Stimulated activated CD8-positive, alpha-beta memory T cell treated with anti-CD3 and anti-CD28 coated beads, Interleukin-15, amount 100 ng/mL, for 4 hours (primary cell): ENCODE measurements around the gene GBX1.

ENCODE experiments used
- DNase-seq, 2 donors: peaks; one replicate each; pipeline ENCODE4 v3.0.0-alpha.2; 2020; ENCODE audit warnings: low read depth in 2 of 2

Gene GBX1

DNA sequence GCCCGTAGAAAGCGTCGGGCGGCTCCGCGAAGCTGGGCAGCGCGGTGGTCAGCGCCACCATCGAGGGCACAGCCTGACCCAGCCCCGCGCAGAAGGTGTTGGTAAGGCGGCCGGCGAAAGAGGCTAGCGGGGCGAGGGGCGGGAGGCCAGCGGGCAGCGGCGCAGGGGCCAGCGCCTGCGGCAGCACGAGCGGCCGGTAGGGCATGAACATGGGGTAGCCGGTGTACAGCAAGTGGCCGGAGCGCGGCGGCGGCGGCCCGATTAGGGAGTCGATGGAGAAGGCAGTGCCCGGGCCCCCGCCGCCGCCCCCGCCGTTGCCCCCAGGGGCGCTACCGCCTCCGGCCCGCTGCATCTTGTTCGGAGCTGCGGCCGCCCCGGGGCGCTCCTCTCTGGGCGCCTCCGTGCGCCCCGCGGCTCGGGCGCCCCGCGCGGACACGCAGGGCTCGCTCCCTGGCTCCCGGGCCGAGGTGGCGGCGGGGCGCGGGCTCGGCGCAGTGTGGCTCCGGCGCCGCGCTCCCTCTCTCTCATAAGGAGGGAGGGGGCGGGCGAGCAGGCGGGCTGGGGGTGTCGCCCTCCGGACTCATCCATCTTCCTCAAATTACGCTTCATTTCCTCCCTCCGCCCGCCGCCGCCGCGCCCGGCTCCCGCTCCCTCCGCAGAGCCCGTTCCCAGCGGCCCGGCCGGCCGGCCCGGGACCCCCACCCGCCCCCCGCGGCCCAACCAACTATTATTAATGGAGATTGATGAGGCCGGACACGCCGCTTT, at the start of gene GBX1:
Gene GBX1, minus strand, starts transcription at position 498 of the 765 bp plus-strand sequence. Its CDS starts 146 bp downstream, at position 352.
- no peak for DNase-seq

DNA sequence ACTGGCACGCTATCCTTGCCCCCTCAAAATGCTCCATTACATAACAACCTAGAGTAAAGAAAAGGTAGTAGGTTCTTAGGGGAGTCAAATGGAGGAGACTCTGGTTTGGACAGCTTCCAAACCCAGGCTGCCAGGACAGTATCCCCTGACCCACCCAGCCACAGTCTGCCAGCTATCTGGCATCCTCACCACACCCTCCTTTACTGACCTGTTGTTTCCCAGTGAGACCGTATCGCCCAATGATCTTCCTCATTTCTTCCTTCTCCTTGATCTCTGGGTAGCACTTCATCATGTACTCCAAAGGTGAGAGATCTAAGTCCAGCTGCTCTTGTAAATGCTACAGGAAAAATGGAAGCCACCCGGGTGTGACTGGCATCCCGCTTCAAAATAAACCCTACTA, 47.9 kb upstream of the GBX1 start:
- no peak for DNase-seq

DNA sequence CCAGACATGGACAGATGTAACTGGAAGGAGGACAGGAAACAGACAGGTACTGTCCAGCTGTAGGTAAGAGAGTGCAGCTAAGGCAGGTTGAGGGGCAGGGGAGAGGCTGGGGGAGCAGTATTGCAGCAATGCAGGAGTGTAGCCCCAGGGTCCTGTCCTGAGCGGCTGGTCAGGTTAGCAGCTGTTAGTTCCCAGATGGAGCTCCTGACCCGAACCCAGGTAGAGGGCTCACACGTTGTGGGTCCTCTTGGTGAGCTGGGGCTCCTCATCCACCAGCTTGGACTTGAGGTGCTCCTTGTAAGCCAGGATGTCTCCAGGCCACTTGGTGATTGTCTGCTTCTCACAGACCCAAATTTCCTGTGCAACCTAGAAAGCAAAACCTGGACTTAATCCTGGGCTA, 46.3 kb upstream of the GBX1 start:
- DNase-seq, result no peak

DNA sequence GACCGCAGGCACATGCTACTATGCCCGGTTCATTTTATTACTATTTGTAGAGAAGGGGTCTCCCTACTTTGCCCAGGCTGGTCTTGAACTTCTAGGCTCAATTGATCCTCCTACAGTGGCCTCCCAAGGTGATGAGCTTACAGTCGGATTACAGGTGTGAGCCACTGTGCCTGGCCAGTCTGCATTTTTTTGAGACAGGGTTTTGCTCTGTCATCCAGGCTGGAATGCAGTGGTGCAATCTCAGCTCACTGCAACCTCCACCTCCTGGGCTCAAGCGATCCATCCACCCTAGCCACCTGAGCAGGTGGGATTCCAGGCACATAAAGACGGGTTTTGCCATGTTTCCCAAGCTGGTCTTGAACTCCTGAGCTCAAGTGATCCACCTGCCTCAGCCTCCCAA, 45.1 kb upstream of the GBX1 start:
- no peak for DNase-seq

DNA sequence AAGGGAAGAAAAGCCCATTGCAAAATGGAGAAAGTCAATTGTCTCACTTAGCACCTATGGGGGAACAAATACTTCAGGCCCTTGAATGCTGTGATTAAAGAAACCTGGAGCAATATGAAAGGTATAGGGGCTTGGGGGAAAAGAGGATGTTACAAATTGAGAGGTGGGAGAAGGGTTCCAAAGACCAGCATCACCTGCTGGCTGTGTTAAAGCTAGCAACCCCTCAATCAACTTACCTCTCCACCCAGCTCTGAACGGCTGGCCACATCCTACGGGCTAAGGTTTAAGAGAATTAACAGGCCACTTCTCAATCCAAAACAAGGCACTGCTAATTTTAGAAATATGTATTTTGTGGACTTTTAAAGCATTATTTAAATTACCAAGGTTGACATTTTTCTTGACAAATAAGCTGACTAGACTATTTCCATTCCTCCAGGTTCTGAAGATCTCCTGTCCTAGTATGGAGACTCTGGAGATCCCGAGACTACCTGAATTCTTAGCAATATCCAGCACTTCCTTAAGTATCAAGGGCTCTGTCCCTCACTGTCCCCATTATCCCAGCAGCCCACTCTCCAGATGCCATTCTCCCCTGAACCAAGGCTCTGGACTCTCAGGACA, 43.8 kb upstream of the GBX1 start:
- DNase-seq, result no peak

DNA sequence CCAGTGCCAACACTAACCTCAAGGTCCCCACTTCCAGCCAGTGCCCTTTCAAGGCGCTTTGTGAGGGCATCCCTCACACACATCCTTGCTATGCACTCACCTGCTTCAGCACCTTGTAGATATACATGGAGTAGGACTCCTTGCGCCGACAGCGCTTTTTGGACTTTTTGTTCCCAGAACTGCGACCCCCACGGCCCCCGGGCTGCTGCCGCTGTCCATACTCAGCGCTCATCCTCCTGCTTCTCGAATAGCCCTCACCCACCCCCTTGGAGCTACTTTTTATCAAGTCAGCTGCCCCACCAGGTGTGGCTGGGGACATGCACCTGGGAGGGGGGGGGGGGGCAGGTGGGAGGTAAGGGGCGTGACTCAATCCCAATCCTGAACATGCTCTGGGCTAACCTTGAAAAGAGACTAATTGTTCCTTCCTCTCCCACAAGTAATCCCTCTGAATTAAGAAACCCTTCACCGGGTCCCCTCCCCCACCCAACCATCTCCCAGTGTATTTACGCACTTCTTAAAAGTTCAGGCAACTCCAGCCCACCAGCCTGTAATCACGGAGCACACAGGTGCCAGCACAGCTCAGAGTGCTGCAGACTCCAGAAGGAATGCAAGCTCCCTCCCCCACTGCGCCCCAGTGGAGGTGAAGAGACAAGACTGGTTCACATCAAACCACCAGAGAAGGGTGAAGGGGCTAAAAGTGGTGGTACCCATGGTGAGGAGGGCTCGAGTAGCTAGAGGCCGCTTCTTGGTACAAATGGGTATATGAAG, 42.8 kb upstream of the GBX1 start, which contains the start of gene H2BK1:
Gene H2BK1, minus strand, starts transcription at position 402 of the 768 bp plus-strand sequence. Its CDS starts 170 bp downstream, at position 232.
- no peak for DNase-seq

DNA sequence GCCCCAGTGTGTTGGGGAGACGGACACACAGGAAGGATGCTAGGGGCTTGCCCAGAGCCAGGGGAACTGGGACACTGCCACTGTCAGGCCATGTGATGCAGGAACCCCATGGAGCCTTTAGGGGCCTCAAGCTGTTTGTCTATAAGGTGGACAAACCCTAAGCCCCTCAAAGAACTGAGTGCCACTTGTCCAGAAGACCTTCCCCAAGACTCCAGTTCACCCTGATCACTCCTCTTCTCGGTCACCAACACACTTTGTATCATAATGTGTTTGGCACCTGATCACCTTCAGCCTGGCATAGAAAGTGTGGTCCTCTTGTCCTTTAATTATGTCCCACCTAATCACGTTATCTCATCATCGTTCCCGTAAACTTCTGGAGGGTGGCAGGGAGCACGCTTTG, 42.1 kb upstream of the GBX1 start:
- DNase-seq, result no peak

DNA sequence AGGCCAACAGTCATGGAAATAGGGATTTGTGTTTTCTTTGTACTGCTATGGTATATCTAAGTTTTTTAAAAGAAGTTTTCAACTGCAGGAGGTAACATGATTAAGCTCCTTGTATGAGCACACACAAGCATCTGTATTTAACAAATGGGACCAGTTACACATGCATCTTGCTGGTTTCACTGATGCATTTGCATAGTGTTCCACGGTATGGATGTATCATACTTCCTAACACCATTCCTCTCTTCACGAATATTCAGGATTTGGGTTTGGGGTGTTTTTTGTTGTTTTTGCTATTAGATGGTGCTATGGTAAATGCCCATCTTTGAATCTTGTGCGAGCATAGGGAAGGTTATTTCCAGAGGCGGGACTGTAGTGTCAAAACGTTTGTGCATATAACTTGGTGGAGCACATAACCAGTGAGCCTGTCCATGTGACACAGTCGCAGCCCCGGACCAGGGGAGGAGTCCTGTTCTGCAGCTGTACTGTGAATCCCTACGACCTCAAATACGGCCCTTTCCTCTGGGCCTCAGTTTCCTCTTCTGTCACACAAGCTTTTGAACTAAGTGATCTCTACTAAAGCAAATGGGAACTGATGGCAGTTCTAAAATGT, 40.9 kb upstream of the GBX1 start:
- DNase-seq, result no peak

DNA sequence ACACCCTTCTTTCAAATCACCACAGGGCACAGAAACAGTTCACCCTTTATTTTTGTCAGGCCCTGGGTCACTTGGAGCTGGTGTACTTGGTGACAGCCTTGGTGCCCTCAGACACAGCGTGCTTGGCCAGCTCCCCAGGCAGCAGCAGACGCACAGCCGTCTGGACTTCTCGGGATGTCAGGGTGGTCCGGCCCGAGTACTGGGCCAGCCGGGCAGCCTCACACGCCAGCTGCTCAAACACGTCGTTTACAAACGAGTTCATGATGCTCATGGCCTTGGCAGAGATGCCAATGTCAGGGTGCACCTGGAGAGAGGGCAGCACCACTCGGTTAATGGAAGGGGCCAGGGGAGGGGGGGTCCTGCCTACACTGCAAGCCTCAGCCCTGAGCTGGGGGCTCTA, 40.3 kb upstream of the GBX1 start:
- no peak for DNase-seq

DNA sequence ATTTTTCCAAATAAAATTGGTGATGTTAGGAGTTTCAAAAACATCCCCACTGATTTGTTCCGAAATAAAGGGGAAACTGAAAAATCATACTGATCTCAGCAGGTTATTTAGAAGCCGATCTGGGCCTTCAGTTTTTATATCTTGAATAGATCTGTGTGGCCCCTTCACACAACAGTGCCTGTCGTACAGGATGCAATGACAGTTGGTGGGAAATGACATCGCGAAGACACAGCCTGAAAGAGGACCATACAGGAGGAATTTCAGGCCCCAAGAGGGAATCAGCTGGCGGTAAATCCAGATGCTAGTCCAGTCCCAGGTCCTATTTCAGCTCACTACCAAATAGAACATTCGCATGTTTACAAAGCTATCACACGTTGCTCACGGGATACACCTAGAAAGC, 39.8 kb upstream of the GBX1 start:
- no peak for DNase-seq

DNA sequence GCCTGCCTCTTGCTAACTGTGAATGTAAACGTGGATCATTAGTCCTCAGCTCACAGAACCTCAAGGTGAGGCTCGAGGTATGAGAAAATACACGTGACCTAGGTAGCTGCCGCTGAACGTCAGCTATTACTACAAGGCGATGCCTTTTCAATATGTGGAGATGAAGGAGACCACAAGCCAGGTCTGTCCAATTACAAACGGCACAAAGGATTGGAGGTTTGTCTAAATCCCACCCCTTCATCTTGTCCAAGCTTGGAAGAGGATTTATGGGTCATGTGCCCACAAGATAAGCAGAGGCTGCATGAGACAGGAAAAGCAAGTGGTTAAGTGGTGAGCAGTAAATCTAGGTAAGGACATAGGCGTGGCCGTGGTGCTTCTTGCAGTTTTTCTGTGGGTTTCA, 39.4 kb upstream of the GBX1 start:
- no peak for DNase-seq

DNA sequence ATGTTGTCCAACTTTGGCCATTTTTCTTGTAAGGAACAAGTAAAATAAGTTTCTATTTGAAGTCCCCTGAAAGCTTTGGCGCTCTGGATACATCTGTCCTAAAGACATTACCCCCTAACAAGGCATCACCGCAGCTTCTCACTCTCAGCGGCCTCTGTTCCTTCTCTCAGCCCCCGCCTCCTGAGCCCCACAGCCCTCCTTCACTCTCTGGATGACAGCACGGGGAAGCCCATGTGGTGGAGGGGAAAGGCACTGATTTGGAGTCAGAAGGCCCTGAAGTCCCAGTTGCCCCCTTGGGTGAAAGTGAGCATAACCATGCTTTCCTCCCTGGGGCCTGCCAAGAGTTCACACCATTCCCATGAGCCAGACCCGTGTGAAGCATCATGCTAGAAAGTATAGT, 38.2 kb upstream of the GBX1 start:
- DNase-seq, result no peak

DNA sequence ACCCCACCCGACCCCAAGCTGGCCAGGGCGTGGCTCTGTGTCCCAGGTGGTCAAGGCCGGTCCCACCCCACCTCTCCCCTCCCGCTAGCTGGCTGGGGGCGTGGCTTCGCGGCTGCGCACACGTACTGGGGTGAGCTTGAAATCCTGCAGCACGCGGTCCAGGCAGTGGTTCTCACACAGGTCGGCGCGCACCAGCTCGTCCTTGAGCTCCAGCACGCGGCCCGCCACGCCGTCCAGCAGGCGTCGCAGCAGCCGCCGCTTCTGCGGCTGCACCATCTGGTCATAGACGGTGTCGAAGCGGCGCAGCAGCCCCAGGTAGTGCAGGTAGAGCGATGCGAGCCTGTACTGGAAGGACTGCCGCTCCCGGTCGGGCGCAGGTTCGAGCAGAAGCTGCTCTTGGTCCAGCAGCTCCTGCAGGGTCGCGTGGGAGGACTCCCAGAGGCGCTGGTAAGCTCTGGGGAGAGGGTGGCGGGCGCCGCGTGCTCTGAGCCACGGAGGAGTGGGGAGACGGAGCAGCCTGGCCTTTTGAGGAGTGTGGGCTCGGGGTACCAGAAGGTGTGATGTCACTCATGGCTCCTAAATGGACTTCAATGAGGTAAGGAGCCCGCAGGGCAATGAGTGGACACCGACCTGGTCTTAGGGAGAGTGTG, 37.0 kb upstream of the GBX1 start:
- DNase-seq, result no peak

DNA sequence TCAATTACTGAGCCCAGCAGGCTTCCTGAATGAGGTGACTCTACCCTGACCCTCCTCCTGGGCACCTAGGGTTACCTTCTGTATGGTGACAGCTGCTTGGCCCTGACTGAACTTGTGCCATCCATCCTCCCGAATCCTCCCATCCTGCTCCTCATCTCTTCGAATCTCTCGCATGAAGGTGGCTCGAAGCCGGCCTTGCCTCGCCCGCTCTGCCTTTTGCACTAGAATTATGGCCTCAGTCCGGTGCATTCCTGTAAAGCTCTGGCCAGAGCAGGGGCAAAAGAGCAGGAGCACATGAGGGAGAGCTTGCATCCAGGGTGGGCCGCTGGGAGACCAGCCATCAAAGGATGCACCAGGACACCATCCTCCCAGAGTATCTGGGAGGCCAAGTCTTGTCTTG, 35.3 kb upstream of the GBX1 start:
- no peak for DNase-seq

DNA sequence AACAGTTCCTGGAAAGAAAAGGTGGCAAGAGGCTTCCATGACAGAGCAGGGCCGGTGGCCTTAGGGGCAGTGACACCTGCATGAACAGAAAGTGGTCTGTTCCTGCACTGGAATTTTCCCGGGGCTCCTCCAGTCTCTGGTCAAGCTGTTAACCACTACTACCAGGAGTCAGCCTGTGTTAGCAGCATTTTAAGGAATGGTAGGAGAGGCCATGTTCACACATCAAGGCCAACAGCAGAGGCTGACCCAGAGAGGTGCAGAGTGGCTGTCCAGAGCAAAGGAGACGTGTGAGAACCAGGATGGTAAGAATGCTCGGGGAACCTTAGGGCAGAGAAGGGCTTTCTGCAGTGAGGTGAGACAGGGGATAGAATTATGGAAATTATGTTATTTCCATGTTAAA, 34.3 kb upstream of the GBX1 start:
- no peak for DNase-seq

DNA sequence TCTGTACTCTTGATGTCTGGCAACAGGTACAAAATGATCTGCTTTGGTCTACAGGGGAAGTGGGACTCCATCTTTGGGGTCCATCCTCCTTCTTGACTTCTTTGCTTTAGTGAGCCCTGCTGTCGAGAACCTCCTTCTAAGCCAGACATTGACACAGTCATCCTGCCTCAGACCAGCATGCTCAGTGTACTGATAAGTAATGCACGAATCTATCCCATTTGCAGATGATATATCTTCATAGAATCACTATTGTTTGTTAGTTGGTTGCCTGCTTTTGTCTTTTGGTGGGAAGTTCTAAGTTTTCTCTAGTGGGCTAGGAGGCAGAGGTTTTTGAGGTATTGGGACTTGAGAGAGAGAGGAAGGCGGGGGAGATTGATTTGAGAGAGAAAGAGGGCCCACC, 33.9 kb upstream of the GBX1 start:
- DNase-seq, result no peak

DNA sequence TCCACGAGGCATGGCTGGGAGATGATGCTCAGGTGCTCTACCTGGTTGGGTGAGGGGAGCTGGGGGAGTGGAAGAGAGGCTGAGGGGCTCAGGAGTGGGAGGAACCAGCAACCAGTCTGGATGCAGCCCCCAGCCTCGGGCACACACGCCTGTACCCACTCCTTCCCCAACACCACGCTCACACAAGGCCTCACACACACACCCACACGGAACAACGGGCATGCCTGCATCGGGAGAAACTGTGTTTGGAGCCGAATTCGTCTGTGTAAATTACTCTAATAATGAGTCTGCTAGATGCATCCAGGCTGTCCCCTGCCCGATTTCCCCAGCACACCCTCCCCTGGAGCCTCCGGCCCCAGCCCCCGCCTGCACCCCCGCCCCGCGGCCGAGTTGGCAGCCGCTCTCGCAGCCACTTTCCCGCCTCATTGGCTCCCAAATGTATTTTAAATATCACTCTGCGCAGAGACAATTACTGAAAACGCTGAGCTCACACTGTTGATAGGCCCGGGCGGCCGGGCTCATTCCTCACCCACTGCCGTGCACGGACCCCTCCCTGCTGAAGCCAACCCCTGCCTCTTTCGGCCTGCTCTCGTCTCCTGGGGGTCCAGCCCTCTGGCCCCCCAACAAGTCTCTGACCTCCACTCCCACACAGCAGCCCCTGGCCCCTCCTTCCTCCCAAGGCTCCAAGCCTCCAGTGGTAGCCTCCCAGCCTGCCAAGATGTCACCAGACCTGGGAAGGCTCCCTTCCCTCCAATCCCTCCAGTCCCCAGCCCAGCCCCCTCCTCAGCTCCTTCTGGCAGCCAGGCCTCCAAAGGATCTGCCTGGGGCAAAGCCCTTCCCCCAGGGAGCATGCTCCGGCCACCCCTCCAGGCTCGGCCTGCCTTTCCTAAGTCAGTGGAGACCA, 31.7 kb upstream of the GBX1 start:
- DNase-seq, result no peak

DNA sequence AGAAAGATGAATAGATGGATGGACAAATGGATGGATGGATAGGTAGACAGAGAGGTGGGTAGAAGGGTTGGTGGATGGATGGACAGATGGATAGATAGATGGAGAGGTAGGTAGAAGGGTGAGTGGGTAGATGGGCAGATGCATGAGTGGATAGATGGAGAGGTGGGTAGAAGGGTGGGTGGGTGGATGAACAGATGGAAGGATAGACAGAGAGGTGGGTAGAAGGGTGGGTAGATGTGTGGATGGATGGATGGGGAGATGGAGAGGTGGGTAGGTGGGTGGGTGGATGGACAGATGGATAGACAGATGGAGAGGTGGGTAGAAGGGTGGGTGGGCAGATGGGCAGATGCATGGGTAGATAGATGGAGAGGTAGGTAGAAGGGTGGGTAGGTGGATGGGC, 30.4 kb upstream of the GBX1 start:
- DNase-seq, result no peak

DNA sequence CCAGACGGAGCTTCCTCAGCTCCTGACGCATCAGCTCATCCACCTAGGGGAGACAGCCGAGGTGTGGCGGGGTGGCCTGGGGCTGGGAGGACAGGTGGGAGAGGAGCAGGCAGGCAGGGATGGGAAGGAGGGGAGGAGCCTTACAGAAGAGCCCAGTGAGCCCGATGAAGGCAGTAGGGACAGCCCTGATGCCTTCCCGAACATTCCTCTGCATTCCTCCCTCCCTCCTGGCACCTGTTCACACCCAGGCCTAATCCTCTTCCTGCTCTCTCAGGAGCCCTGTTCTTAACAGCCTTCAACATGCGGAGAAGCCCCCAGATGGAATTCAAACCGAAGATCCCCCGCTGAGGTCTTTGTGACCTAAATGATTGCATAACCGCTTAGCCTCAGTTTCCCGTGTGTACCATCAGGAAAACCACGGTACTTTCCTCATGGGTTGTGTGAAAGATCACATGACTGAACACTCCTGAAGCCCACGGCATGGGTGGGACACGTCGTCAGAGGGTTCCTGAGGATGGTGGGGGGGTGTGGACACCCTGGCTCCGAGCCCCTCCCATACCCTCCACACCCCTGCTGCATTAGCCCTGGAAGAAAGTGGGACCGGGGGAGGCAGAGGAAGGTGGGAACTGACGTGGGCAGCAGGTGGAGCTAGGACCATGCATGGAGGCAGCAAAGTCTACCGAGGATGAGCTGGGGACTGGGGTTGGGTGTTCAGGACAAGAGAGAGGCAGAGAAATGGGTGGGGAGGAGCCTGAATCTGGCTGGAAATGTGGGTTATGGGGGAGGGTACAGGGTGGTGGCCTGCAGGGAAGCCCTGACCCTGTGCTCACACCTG, 28.3 kb upstream of the GBX1 start:
- DNase-seq, result no peak

DNA sequence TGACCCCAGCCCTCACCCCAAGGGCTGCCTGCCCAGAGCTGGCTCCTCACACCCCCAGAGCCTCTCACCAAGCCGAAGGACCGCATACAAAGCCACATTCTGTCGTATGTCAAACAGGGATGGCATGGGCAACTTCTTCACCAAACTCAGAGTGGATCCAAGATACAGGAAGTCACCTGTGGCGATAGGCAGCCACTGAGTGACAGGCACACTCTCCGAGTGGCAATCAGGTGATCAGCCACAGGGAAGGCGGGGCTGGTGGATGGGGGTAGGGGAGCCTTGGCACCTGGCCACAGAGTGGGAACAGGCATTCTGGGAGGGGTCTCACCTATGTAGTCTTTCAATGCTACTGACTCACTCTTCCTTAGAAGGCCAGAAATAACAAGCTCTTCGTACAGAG, 26.7 kb upstream of the GBX1 start:
- no peak for DNase-seq
